K562 treated with DMSO at 1 percent for 12 hours (cell line): Measurements from ENCODE around the gene GRIPAP1. TPM values are rescaled to one million over a fixed set of nuclear protein-coding genes. Genes with fewer than 3 reads are reported as not detected.

Experiments used
- total RNA-seq: library from RNA; unstranded; fragments of 300-600 nt; gene quantifications from 2 replicates; pipeline ENCODE4 v1.2.3, GENCODE V29; 2022; ENCODE audit not compliant: insufficient read depth

Gene GRIPAP1, protein sequence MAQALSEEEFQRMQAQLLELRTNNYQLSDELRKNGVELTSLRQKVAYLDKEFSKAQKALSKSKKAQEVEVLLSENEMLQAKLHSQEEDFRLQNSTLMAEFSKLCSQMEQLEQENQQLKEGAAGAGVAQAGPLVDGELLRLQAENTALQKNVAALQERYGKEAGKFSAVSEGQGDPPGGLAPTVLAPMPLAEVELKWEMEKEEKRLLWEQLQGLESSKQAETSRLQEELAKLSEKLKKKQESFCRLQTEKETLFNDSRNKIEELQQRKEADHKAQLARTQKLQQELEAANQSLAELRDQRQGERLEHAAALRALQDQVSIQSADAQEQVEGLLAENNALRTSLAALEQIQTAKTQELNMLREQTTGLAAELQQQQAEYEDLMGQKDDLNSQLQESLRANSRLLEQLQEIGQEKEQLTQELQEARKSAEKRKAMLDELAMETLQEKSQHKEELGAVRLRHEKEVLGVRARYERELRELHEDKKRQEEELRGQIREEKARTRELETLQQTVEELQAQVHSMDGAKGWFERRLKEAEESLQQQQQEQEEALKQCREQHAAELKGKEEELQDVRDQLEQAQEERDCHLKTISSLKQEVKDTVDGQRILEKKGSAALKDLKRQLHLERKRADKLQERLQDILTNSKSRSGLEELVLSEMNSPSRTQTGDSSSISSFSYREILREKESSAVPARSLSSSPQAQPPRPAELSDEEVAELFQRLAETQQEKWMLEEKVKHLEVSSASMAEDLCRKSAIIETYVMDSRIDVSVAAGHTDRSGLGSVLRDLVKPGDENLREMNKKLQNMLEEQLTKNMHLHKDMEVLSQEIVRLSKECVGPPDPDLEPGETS
- 19.6 and 36.3 TPM in 2 replicates for total RNA-seq

DNA sequence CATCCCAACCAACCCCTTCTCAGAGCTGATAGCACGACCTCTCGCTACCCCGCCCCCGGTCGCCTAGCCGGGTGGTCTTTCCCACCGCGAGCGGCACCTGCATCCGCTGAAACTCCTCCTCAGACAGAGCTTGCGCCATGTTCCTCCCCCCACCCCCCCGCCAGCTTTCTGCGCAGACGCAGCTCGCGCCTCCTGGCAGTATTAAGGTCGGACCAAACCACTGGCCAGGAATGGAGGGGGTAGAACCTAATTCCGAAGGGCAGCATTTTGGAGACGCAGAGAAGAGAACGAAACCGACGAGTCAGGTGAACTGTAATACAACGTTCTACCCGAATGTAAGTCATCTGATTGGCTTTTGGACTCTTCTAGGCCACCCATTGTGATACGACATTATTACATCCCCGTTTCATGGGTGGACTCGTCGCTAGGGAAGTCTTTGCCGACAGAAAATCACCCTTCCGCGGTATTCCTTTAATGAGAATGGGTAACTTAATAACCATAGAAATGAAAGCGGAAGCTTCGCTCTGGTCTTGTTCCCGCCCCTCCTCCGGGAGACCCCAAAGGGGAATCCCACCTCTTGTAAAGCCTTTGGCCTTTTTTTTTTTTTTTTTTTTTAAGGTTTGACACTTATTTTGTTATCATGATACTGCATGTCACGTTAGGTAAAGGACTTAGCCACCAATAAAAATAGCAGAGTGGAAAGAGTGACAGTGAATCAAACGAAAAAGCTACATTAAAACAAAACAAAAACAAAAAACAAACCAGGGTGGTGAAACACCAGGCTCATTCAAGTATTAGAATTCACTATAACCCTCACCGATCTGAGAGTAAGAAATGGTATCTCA lies at the start of gene GRIPAP1:
Gene GRIPAP1, minus strand, starts transcription at position 174 of the 845 bp plus-strand sequence. Its CDS starts 35 bp downstream, at position 139.

DNA sequence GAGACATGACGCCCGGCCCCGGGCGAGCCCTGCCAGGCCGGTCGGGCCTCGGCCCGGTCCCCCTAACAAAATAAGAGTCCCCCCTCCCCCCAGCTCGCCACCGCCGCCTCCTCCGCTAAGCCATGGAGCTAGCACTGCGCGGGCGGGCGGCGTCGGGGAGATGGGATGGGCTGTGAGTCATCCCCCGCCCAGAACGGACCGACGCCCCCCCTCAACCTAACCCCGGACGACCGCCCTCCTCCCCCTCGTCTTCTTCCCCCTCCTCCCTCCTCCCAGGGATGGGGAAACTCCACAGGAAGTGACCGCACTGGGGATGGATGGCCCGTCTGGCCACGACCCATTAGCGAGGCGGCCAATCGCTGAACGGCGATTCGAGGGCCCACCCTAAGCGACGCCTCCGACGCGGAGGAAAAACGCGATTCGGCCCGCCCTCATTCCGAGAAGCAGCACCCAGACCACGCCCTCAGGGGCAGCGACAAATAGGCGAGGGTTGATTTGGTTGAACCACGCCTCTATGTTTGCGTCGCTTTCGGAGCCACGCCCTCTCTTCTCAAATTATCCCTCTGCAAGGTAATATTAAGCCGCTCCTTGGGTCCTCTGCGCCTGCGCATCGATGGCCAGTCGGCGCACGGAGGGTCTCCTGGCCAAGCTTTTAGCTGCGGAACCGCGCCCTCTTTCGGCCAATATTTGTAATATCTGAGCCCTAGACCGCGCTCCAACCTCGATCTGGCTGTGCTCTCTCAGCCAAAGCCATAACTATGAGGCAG lies 41.3 kb upstream of the GRIPAP1 start, which contains the start of gene TFE3:
Gene TFE3, minus strand, starts transcription at position 138 of the 767 bp plus-strand sequence. Its CDS starts 131 bp downstream, at position 7.

DNA sequence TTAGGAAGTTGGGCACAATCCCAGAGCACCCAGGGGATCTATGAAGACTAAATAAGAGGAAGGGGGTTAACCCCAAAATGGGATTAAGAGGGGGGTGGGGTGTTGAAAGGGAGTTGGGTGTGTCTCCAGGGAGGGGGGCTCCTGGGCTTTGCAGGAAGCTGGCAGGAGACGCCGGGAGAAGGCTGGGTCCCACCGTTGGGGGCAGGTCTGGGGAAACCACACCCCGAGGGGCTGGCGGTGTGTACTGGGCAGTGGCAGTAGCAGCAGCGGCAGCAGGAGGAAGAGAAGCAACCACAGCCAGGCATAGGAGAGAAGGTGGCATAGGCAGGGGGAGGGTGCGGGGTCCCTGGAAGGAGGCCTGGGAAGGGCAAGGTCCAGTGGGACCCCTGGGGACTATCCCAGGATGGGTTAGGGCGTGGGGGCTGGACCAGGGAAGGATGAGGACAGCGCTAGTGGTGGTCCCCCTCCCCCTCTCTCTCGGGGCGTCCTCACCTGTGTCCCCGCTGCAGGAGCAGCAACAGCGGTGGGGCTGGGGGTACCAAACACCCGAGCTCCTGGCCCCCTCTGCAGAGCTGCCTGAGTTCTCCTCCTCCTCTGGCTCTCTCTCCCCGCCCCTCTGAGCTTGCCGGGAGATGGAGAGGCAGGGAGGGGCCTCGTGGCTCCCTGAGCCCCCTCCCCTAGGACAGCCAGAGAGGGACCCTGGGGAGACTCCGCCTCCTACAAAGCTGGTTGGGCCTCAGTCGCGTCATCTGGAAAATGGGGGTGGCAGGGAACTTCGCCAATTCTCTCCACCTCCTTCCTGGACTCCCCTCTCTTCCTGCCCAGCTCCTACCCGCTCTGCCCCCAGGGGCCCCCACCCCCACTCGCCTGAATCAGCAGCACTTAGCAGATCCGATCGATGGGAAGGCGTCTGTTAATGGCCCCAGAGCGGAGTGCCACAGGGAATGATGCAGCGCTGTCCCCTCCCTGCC lies 30.5 kb downstream of the GRIPAP1 start, which contains the start of gene KCND1:
Gene KCND1, minus strand, starts transcription at position 596 of the 971 bp plus-strand sequence. CDS start 1,573 bp downstream, outside the sequence.

DNA sequence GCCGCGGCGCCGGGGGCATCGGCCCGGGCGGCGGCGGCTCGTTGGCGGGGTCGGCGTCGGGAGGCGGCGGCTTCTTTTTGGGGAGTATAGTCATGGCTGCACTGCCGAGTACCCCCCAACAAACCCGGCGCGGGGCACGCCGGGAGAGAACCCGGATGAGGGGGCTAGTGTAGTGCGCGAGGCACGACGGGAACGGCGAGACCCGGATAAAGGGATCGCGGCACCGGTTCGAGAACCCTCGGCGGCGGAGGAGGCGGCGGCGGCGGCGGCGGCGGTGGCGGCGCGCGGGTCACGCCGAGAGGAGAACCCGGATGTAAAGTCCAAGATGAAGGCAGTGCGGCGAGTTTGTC lies 44.6 kb downstream of the GRIPAP1 start, which contains the start of gene OTUD5:
Gene OTUD5, minus strand, starts transcription at position 131 of the 350 bp plus-strand sequence. Its CDS starts 37 bp downstream, at position 94.

Other genes with a start within 250 kb of the GRIPAP1 start
- gene GLOD5, start 240.5 kb downstream of the GRIPAP1 start, total RNA-seq: 3.2 TPM in 1 of 2 replicates, not detected in the other
- 100 and 117 TPM in 2 replicates for gene GATA1, start 215.7 kb downstream of the GRIPAP1 start, total RNA-seq
- 35.2 and 94.4 TPM in 2 replicates for gene HDAC6, start 200.2 kb downstream of the GRIPAP1 start, total RNA-seq
- gene ERAS, start 175.8 kb downstream of the GRIPAP1 start, total RNA-seq: not detected in 2 replicates
- 1.3 TPM in 1 of 2 replicates, not detected in the other for gene PCSK1N, start 166.7 kb downstream of the GRIPAP1 start, total RNA-seq
- 195 and 296 TPM in 2 replicates for gene TIMM17B, start 104.5 kb downstream of the GRIPAP1 start, total RNA-seq
- gene PQBP1, start 104.3 kb downstream of the GRIPAP1 start, total RNA-seq: 213 and 271 TPM in 2 replicates
- gene SLC35A2, start 90.6 kb downstream of the GRIPAP1 start, total RNA-seq: 31.7 and 33.0 TPM in 2 replicates
- gene PIM2, start 83.2 kb downstream of the GRIPAP1 start, total RNA-seq: 149 and 220 TPM in 2 replicates
- 63.6 and 90.5 TPM in 2 replicates for gene OTUD5, start 44.7 kb downstream of the GRIPAP1 start, total RNA-seq
- gene KCND1, start 30.4 kb downstream of the GRIPAP1 start, total RNA-seq: 2.6 and 7.0 TPM in 2 replicates
- gene TFE3, start 41.1 kb upstream of the GRIPAP1 start, total RNA-seq: 20.3 and 40.7 TPM in 2 replicates
- 2.7 and 7.2 TPM in 2 replicates for gene CCDC120, start 56.7 kb upstream of the GRIPAP1 start, total RNA-seq
- 4.3 and 5.9 TPM in 2 replicates for gene PRAF2, start 71.7 kb upstream of the GRIPAP1 start, total RNA-seq
- 105 and 118 TPM in 2 replicates for gene WDR45, start 77.6 kb upstream of the GRIPAP1 start, total RNA-seq
- gene GPKOW, start 121.5 kb upstream of the GRIPAP1 start, total RNA-seq: 42.1 and 46.3 TPM in 2 replicates
- gene MAGIX, start 160.5 kb upstream of the GRIPAP1 start, total RNA-seq: 3.8 and 7.6 TPM in 2 replicates
- gene PLP2, start 169.6 kb upstream of the GRIPAP1 start, total RNA-seq: 196 and 259 TPM in 2 replicates
- 20.3 and 35.1 TPM in 2 replicates for gene PRICKLE3, start 184.1 kb upstream of the GRIPAP1 start, total RNA-seq
- gene SYP, start 197.9 kb upstream of the GRIPAP1 start, total RNA-seq: 1.0 TPM in 1 of 2 replicates, not detected in the other
- 0.38 TPM in 1 of 2 replicates, not detected in the other for gene CACNA1F, start 231.1 kb upstream of the GRIPAP1 start, total RNA-seq
- 29.7 and 31.5 TPM in 2 replicates for gene CCDC22, start 233.2 kb upstream of the GRIPAP1 start, total RNA-seq